GM21825 (cell line): ENCODE measurements around the gene TBC1D2B.

Source experiments
- ATAC-seq: cut with Tn5 transposase; IDR thresholded peaks from one replicate; pipeline ENCODE4 v1.9.1; 2021; ENCODE audit warnings: mild to moderate bottlenecking, moderate library complexity; ENCODE audit not compliant: unreplicated experiment

TBC1D2B gene

GRCh38 chr15:78073046-78073787 is 4.3 kb downstream of the TBC1D2B start:
- ATAC-seq: no peak

GRCh38 chr15:78072080-78072892 is 5.2 kb downstream of the TBC1D2B start:
- no peak for ATAC-seq

GRCh38 chr15:78071383-78071782 is 6.1 kb downstream of the TBC1D2B start:
- no peak for ATAC-seq

GRCh38 chr15:78070049-78070700 is 7.3 kb downstream of the TBC1D2B start:
- no peak for ATAC-seq

GRCh38 chr15:78069462-78070029 is 8.0 kb downstream of the TBC1D2B start:
- ATAC-seq: no peak

GRCh38 chr15:78069052-78069414 is 8.5 kb downstream of the TBC1D2B start:
- ATAC-seq: peak; percentile 13

GRCh38 chr15:78067328-78068228 is 9.9 kb downstream of the TBC1D2B start:
- no peak for ATAC-seq

GRCh38 chr15:78065973-78066946 is 11.3 kb downstream of the TBC1D2B start:
- ATAC-seq: peak; percentile 47

- ATAC-seq: no peak
Measured at GRCh38 chr15:78065284-78065872, 12.1 kb downstream of the TBC1D2B start.

GRCh38 chr15:78064544-78064943 is 13.0 kb downstream of the TBC1D2B start:
- no peak for ATAC-seq

GRCh38 chr15:78063970-78064385 is 13.5 kb downstream of the TBC1D2B start:
- no peak for ATAC-seq

GRCh38 chr15:78063217-78063616 is 14.3 kb downstream of the TBC1D2B start:
- ATAC-seq: no peak

- ATAC-seq: no peak
Measured at GRCh38 chr15:78061963-78062427, 15.5 kb downstream of the TBC1D2B start.

GRCh38 chr15:78060232-78060631 is 17.3 kb downstream of the TBC1D2B start:
- no peak for ATAC-seq

- ATAC-seq: no peak
Measured at GRCh38 chr15:78059110-78059839, 18.2 kb downstream of the TBC1D2B start.

GRCh38 chr15:78058401-78058935 is 19.0 kb downstream of the TBC1D2B start:
- no peak for ATAC-seq

- no peak for ATAC-seq
Measured at GRCh38 chr15:78057803-78058202, 19.7 kb downstream of the TBC1D2B start.
